Uterus (tissue), 4 donors: ENCODE results near the gene ANGPT4. TPM values are rescaled to one million over a fixed set of nuclear protein-coding genes. Genes with fewer than 3 reads are reported as not detected.
"Not testable (repeated sequence)": the region's sequence is repeated elsewhere in the genome, so short reads cannot be mapped to it uniquely, and the experiment has no call there.

Experiments used
- DNase-seq, 2 donors: peaks; one replicate each; pipeline ENCODE4 v3.0.0-alpha.2; 2019 to 2020
- H3K27ac ChIP-seq, 2 donors: fragments of 200-600 bp; sonication (generic); 1 replicate in 1 of 2; 2 replicates in 1 of 2; pipeline ENCODE4 v1.5.1; 2016 to 2018
- H3K27me3 ChIP-seq, 2 donors: fragments of 200-600 bp; sonication (generic); one replicate each; pipeline ENCODE4 v1.5.1; 2018 to 2019; ENCODE audit warnings: control low read depth in 1 of 2
- H3K36me3 ChIP-seq, 2 donors: fragments of 200-600 bp; sonication (generic); one replicate each; pipeline ENCODE4 v1.5.1; 2019; ENCODE audit warnings: control low read depth in 1 of 2
- H3K4me1 ChIP-seq, 2 donors: fragments of 200-600 bp; sonication (generic); one replicate each; pipeline ENCODE4 v1.5.1; 2018 to 2019; ENCODE audit warnings: control low read depth in 1 of 2
- H3K4me3 ChIP-seq, 2 donors: fragments of 200-600 bp; sonication (generic); 1 replicate in 1 of 2; 2 replicates in 1 of 2; pipeline ENCODE4 v1.5.1; 2018 to 2019; ENCODE audit warnings: mild to moderate bottlenecking in 1 of 2
- H3K9me3 ChIP-seq, 2 donors: fragments of 200-600 bp; sonication (generic); one replicate each; pipeline ENCODE4 v1.5.1; 2019; ENCODE audit warnings: control low read depth in 1 of 2
- POLR2A ChIP-seq, 2 donors: fragments of 450-650 bp; IDR thresholded peaks; one replicate each; pipeline ENCODE4 v1.6.1; 2016; ENCODE audit warnings: antibody characterized with exemption in 2 of 2, mild to moderate bottlenecking in 1 of 2, moderate library complexity in 1 of 2
- intact Hi-C: fragments of 100-400 bp; cut with DNase I; formaldehyde crosslinking; loops from one replicate; pipeline ENCODE4 v1.15.1; 2023; ENCODE audit warnings: low total_unique reads
- total RNA-seq, 4 donors: library from RNA; depleted of rRNA in 3 of 4; stranded (reverse); fragments of >200 nt in 3 of 4; gene quantifications; one replicate each; pipeline versions ENCODE4 v1.1.0 to v1.2.4, GENCODE V29; 2014 to 2023
- TF ChIP-seq, protein P1 (sequence below), 4 experiments: fragments of 200-600 bp in 2 of 4; fragments of 450-650 bp in 2 of 4; sonication (generic) in 2 of 4; IDR thresholded peaks; one replicate each; pipeline ENCODE4 v1.5.1; 2016 to 2019; ENCODE audit warnings: antibody characterized with exemption in 4 of 4, mild to moderate bottlenecking in 2 of 4, moderate library complexity in 1 of 4
- donor health status: DM: yes; HTN: yes; CAD: no.

The ANGPT4 gene
- total RNA-seq, 4 donors from 2014 or later, result 0.55 to 8.8 (median 3.8) TPM

DNA sequence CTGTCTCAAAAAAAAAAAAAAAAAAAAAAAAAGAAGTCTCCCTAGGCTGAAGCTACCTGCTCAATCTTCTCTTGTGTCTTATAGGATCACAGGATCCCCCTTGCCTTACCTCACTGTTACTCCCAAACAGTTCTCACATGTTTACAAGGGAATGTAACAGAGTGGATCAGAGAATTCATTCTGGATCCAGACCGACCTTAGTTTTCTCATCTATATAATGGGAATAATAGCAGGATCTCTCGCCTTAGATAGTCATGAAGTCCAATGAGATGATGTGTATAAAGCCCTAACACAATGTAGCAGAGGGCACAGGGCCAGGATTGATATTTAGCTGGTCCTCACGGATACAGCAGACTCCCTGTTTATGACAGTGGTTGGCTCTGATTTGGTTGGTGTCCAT is 84.9 kb downstream of the ANGPT4 start:
- no peak for TF ChIP-seq POLR2A (IDR thresholded peaks at IDR 0.05)
- TF ChIP-seq, protein P1, sequence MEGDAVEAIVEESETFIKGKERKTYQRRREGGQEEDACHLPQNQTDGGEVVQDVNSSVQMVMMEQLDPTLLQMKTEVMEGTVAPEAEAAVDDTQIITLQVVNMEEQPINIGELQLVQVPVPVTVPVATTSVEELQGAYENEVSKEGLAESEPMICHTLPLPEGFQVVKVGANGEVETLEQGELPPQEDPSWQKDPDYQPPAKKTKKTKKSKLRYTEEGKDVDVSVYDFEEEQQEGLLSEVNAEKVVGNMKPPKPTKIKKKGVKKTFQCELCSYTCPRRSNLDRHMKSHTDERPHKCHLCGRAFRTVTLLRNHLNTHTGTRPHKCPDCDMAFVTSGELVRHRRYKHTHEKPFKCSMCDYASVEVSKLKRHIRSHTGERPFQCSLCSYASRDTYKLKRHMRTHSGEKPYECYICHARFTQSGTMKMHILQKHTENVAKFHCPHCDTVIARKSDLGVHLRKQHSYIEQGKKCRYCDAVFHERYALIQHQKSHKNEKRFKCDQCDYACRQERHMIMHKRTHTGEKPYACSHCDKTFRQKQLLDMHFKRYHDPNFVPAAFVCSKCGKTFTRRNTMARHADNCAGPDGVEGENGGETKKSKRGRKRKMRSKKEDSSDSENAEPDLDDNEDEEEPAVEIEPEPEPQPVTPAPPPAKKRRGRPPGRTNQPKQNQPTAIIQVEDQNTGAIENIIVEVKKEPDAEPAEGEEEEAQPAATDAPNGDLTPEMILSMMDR (IDR thresholded peaks at IDR 0.05), result no peak
- Histone ChIP-seq H3K4me1 (peaks cover 0 to 4% of the 10 kb centered on the region in 2 donors), H3K27me3 (no peaks in the 10 kb centered on the region), H3K4me3 (no peak overlapping the region), H3K27ac (no peak overlapping the region), H3K36me3 (no peaks in the 10 kb centered on the region), H3K9me3 (no peaks in the 10 kb centered on the region)
- intact Hi-C loops, result no loop called here
- DNase-seq, result no peak

DNA sequence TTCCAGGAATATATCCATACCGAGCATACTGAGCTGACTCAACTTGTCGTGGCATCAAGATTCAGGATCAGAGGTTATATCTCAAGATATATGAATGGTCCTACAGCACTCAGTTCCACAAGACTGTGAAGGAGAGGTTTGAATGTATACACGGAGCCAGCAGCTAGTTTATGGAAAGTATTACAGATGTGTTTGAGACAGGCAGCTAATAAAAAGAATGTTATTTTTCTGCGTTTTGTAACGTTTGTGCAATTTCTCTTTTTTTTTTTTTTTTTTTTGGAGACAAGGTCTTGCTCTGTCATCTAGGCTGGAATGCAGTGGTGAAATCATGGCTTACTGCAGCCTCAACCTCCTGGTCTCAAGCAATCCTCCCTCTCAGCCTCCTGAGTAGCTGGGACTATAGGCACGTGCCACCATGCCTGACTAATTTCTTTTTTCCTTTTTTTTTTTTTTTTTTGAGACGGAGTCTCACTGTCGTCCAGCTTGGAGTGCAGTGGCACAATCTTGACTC is 86.1 kb downstream of the ANGPT4 start:
- Histone ChIP-seq H3K27ac (no peak overlapping the region), H3K9me3 (no peaks in the 10 kb centered on the region), H3K36me3 (no peaks in the 10 kb centered on the region), H3K4me1 (peaks cover 0 to 4% of the 10 kb centered on the region in 2 donors), H3K4me3 (no peak overlapping the region), H3K27me3 (no peaks in the 10 kb centered on the region)
- TF ChIP-seq, protein P1 (IDR thresholded peaks at IDR 0.05), result no peak
- TF ChIP-seq POLR2A (IDR thresholded peaks at IDR 0.05), result no peak
- intact Hi-C loops, result no loop called here
- no peak for DNase-seq

DNA sequence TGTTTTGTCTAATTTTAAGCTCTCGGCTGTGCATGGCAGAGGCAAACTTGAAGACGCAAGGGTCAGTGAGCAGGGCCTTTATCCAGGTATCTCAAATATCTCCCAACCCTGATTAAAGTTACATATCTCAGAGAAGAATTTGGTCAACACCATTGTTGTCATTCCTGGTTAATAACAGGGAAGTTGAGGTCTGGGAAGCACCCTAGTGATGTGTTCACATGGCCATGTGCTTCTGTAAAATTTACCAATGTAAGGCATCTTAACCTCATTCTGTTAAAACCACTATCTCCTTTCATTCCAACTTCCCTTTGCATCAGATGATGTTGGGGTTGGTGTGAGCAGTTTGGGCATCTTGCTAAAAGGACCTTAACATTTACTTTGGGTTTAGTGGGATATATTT is 86.6 kb downstream of the ANGPT4 start:
- no peak for TF ChIP-seq POLR2A (IDR thresholded peaks at IDR 0.05)
- TF ChIP-seq, protein P1 (IDR thresholded peaks at IDR 0.05), result no peak
- Histone ChIP-seq H3K9me3 (no peaks in the 10 kb centered on the region), H3K27me3 (no peaks in the 10 kb centered on the region), H3K4me3 (no peak overlapping the region), H3K4me1 (peaks cover 0 to 4% of the 10 kb centered on the region in 2 donors), H3K36me3 (no peaks in the 10 kb centered on the region), H3K27ac (no peak overlapping the region)
- DNase-seq, result no peak
- intact Hi-C loops, result no loop called here

DNA sequence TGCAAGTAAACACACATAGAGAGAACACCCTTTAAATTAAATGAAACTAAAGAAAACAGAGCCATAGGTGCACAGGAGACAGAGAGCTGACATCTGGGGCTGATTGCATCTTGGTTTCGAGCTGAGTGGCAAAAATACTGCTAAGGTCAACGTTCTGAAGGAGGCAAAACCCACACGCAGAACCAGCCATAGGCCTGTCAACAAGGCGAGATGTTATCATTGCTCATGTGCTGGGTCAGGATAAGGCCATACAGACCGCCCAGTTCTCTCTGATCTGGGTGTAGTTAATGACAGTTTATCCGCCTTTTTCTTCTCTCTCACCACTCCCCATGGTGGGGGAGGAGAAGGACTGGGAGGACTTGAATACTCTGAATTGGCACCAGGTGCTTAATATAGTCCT is 87.1 kb downstream of the ANGPT4 start:
- H3K36me3 ChIP-seq, result no peaks in the 10 kb centered on the region
- TF ChIP-seq POLR2A (IDR thresholded peaks at IDR 0.05), result no peak
- TF ChIP-seq, protein P1 (IDR thresholded peaks at IDR 0.05), result no peak
- no peak for DNase-seq
- no peaks in the 10 kb centered on the region for H3K4me1 ChIP-seq
- H3K27ac ChIP-seq, result no peak overlapping the region
- H3K27me3 ChIP-seq, result no peaks in the 10 kb centered on the region
- intact Hi-C loops, result no loop called here
- H3K4me3 ChIP-seq, result no peak overlapping the region
- no peaks in the 10 kb centered on the region for H3K9me3 ChIP-seq

DNA sequence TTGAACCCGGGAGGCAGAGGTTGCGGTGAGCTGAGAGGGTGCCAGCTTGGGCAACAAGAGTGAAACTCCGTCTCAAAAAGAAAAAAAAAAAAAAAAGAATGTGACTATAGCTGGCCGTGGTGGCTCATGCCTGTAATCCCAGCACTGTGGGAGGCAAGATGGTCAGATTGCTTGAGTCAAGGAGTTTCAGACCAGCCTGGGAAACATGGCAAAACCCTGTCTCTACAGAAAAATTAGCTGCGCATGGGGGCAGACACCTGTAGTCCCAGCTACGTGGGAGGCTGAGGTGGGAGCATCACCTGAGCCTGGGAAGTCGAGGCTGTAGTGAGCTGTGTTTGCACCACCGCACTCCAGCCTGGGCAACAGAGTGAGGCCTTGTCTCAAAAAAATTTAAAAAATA is 88.2 kb downstream of the ANGPT4 start:
- not testable (repeated sequence) for DNase-seq

More for the DNA sequence above, 88.2 kb downstream of the ANGPT4 start:
- H3K27me3 ChIP-seq, H3K4me3 ChIP-seq, H3K4me1 ChIP-seq, intact Hi-C loops, H3K36me3 ChIP-seq, H3K9me3 ChIP-seq, H3K27ac ChIP-seq: not testable (repeated sequence)
